GM18907 (cell line): ENCODE measurements around the gene ZNF184.
"Not testable (repeated sequence)": the region's sequence is repeated elsewhere in the genome, so short reads cannot be mapped to it uniquely, and the experiment has no call there.

Source experiments
- ATAC-seq: cut with Tn5 transposase; IDR thresholded peaks from one replicate; pipeline ENCODE4 v1.9.1; 2021; ENCODE audit warnings: mild to moderate bottlenecking, moderate library complexity; ENCODE audit not compliant: unreplicated experiment

ZNF184 gene

GRCh38 chr6:27426045-27426620, 46.8 kb downstream of the ZNF184 start:
- no peak for ATAC-seq

- not testable (repeated sequence) for ATAC-seq
Measured at GRCh38 chr6:27424851-27425250, 48.1 kb downstream of the ZNF184 start.

GRCh38 chr6:27422651-27423332, 50.1 kb downstream of the ZNF184 start:
- ATAC-seq = no peak

- ATAC-seq = no peak
Measured at GRCh38 chr6:27419363-27419762, 53.5 kb downstream of the ZNF184 start.

GRCh38 chr6:27415898-27416297, 57.0 kb downstream of the ZNF184 start:
- ATAC-seq = no peak

- no peak for ATAC-seq
Measured at GRCh38 chr6:27414996-27415395, 57.9 kb downstream of the ZNF184 start.

GRCh38 chr6:27414300-27414699, 58.6 kb downstream of the ZNF184 start:
- ATAC-seq = no peak

GRCh38 chr6:27407153-27407814, 65.6 kb downstream of the ZNF184 start:
- no peak for ATAC-seq

- ATAC-seq = no peak
Measured at GRCh38 chr6:27406085-27406484, 66.8 kb downstream of the ZNF184 start.

GRCh38 chr6:27400877-27401642, 71.8 kb downstream of the ZNF184 start:
- ATAC-seq = no peak
